AG04450 (cell line): Measurements from ENCODE around the gene CASK. TPM values are rescaled to one million over a fixed set of nuclear protein-coding genes. Genes with fewer than 3 reads are reported as not detected.

ENCODE experiments used
- CTCF ChIA-PET: fragments of 300-600, 350-600 bp; formaldehyde crosslinking; extraction: SDS; loops from one replicate; lab custom pipeline; 2022; ENCODE audit warnings: antibody characterized with exemption, inconsistent platforms; lab: Charles Lee
- POLR2A ChIA-PET: fragments of 350-600 bp; formaldehyde crosslinking; extraction: SDS; loops from one replicate; lab custom pipeline; 2021; ENCODE audit warnings: antibody characterized with exemption, inconsistent platforms; lab: Yijun Ruan, JAX
- DNase-seq: peaks from one replicate; pipeline ENCODE4 v3.0.0-alpha.2; 2011; ENCODE audit warnings: low read depth, low spot score
- H3K27ac ChIP-seq: one replicate; pipeline ENCODE4 v1.5.1; 2012; ENCODE audit warnings: low read depth, low read length, control low read depth
- H3K27me3 ChIP-seq: one replicate; pipeline ENCODE4 v1.6.0; 2012; ENCODE audit warnings: low read length; ENCODE audit not compliant: control insufficient read depth, insufficient read depth
- H3K4me3 ChIP-seq: 2 replicates; pipeline ENCODE4 v1.5.1; 2011; ENCODE audit warnings: mild to moderate bottlenecking, low read depth, low read length, control low read depth
- H3K9me3 ChIP-seq: 2 replicates; pipeline ENCODE4 v1.5.1; 2012; ENCODE audit warnings: low read length; ENCODE audit not compliant: control insufficient read depth, insufficient read depth
- CTCF ChIP-seq: IDR thresholded peaks from 2 replicates; pipeline ENCODE4 v1.5.1; 2011; ENCODE audit warnings: low read depth, low read length, control low read depth, inconsistent platforms
- polyA plus RNA-seq: library from polyadenylated mRNA; depleted of rRNA; stranded (reverse); fragments of >200 nt; gene quantifications from 2 replicates; pipeline ENCODE4 v1.2.3, GENCODE V29; 2011

CASK gene
- polyA plus RNA-seq, 1 experiment = 30.0 TPM

- H3K27ac ChIP-seq = no peak overlapping the region
- CTCF ChIA-PET = interaction anchor here (1.2 kb wide), 1 partner anchor 23 kb away, joined by 3 read pairs; no protein-coding TSS in a partner anchor
- POLR2A ChIA-PET = no interaction called here
- H3K4me3 ChIP-seq = no peak overlapping the region
- H3K9me3 ChIP-seq = no peaks in the 10 kb centered on the region
- TF ChIP-seq CTCF = no peak
- H3K27me3 ChIP-seq = no peaks in the 10 kb centered on the region
- DNase-seq = no peak
These were observed 35.7 kb downstream of the CASK start for GRCh38 chrX:41887691-41888090.

GRCh38 chrX:41885724-41886123 lies 37.6 kb downstream of the CASK start:
- POLR2A ChIA-PET = no interaction called here
- no peak for DNase-seq
- no peak overlapping the region for H3K4me3 ChIP-seq
- CTCF ChIA-PET = no interaction called here
- no peaks in the 10 kb centered on the region for H3K9me3 ChIP-seq
- no peak overlapping the region for H3K27ac ChIP-seq
- TF ChIP-seq CTCF = no peak
- no peaks in the 10 kb centered on the region for H3K27me3 ChIP-seq

DNA sequence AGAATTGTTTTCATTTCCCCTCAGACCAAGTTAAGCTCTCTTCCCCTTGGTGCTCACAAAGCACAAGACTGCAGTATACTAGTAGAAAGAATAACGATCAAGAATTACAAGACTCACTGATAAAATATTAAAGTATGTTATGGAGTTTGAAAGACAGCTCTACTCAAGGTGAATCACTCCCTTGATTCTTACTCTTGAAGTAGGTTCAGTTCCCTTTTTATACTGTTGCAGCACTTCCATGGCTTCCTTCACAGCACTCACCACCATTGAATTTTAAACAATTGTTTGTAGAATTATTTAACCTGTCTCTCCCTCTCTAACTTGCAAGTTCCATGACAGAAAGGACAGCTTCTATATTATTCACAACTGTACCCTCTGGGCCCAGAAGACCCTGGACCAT lies 42.2 kb downstream of the CASK start:
- ChIA-PET CTCF (no interaction called here), POLR2A (no interaction called here)
- H3K4me3 ChIP-seq = no peak overlapping the region
- DNase-seq = no peak
- no peak for TF ChIP-seq CTCF
- H3K27me3 ChIP-seq = no peaks in the 10 kb centered on the region
- H3K27ac ChIP-seq = no peak overlapping the region
- H3K9me3 ChIP-seq = no peaks in the 10 kb centered on the region

- no peaks in the 10 kb centered on the region for H3K27me3 ChIP-seq
- no peak overlapping the region for H3K4me3 ChIP-seq
- no peak overlapping the region for H3K27ac ChIP-seq
- no peak for DNase-seq
- ChIA-PET POLR2A (no interaction called here), CTCF (no interaction called here)
- H3K9me3 ChIP-seq = no peaks in the 10 kb centered on the region
- TF ChIP-seq CTCF = no peak
These were observed 46.2 kb downstream of the CASK start for GRCh38 chrX:41877167-41877566.

GRCh38 chrX:41875142-41875541 lies 48.2 kb downstream of the CASK start:
- ChIA-PET POLR2A (no interaction called here), CTCF (no interaction called here)
- no peak overlapping the region for H3K27ac ChIP-seq
- H3K9me3 ChIP-seq = no peaks in the 10 kb centered on the region
- no peak for TF ChIP-seq CTCF
- no peak for DNase-seq
- no peaks in the 10 kb centered on the region for H3K27me3 ChIP-seq
- no peak overlapping the region for H3K4me3 ChIP-seq
